Measurements from ENCODE around the gene C10orf67.

GRCh38 chr10:23192712-23193434, 151.7 kb downstream of the C10orf67 start:
- no peak for TF ChIP-seq CTCF (IDR thresholded peaks at IDR 0.05; ENCODE audit: insufficient read depth, low read length)
- TF ChIP-seq GABPA (IDR thresholded peaks at IDR 0.05; ENCODE audit: low read depth): no peak
- TF ChIP-seq POLR2AphosphoS5 (IDR thresholded peaks at IDR 0.05; ENCODE audit: low read depth): no peak

Measured in HL-60 (cell line).